Measurements from ENCODE around the gene PSMC3.

PSMC3 gene

GRCh38 chr11:47392546-47393162 is 33.6 kb downstream of the PSMC3 start:
- no peaks in the 10 kb centered on the region for H3K36me3 ChIP-seq (ENCODE audit: low read depth)
- no peaks in the 10 kb centered on the region for H3K9me3 ChIP-seq (ENCODE audit: severe bottlenecking)
- DNase-seq (ENCODE audit: low spot score) (no peak), ATAC-seq (ENCODE audit: low read depth) (no peak)
- no peaks in the 10 kb centered on the region for H3K4me1 ChIP-seq (ENCODE audit: insufficient read depth, poor library complexity, severe bottlenecking)
- no peak for TF ChIP-seq CTCF (IDR thresholded peaks at IDR 0.05; ENCODE audit: poor library complexity, severe bottlenecking)
- H3K4me3 ChIP-seq (ENCODE audit: severe bottlenecking) = no peak overlapping the region
- no peak overlapping the region for H3K27ac ChIP-seq (ENCODE audit: poor library complexity, severe bottlenecking)
- H3K27me3 ChIP-seq (ENCODE audit: insufficient read depth, poor library complexity, severe bottlenecking) = no peaks in the 10 kb centered on the region

GRCh38 chr11:47391711-47392432 is 34.4 kb downstream of the PSMC3 start:
- no peaks in the 10 kb centered on the region for H3K9me3 ChIP-seq (ENCODE audit: severe bottlenecking)
- no peaks in the 10 kb centered on the region for H3K27me3 ChIP-seq (ENCODE audit: insufficient read depth, poor library complexity, severe bottlenecking)
- H3K4me1 ChIP-seq (ENCODE audit: insufficient read depth, poor library complexity, severe bottlenecking) = no peaks in the 10 kb centered on the region
- no peak for TF ChIP-seq CTCF (IDR thresholded peaks at IDR 0.05; ENCODE audit: poor library complexity, severe bottlenecking)
- H3K36me3 ChIP-seq (ENCODE audit: low read depth) = no peaks in the 10 kb centered on the region
- DNase-seq (ENCODE audit: low spot score) (no peak), ATAC-seq (ENCODE audit: low read depth) (no peak)
- no peak overlapping the region for H3K4me3 ChIP-seq (ENCODE audit: severe bottlenecking)
- no peak overlapping the region for H3K27ac ChIP-seq (ENCODE audit: poor library complexity, severe bottlenecking)

- H3K4me3 ChIP-seq (ENCODE audit: severe bottlenecking) = no peak overlapping the region
- H3K27me3 ChIP-seq (ENCODE audit: insufficient read depth, poor library complexity, severe bottlenecking) = no peaks in the 10 kb centered on the region
- ATAC-seq (ENCODE audit: low read depth) = no peak
- no peaks in the 10 kb centered on the region for H3K4me1 ChIP-seq (ENCODE audit: insufficient read depth, poor library complexity, severe bottlenecking)
- no peaks in the 10 kb centered on the region for H3K9me3 ChIP-seq (ENCODE audit: severe bottlenecking)
- no peak for TF ChIP-seq CTCF (IDR thresholded peaks at IDR 0.05; ENCODE audit: poor library complexity, severe bottlenecking)
- no peaks in the 10 kb centered on the region for H3K36me3 ChIP-seq (ENCODE audit: low read depth)
- H3K27ac ChIP-seq (ENCODE audit: poor library complexity, severe bottlenecking) = no peak overlapping the region
- no peak for DNase-seq (ENCODE audit: low spot score)
Observed at GRCh38 chr11:47391077-47391583, 35.1 kb downstream of the PSMC3 start.

GRCh38 chr11:47390422-47390760 is 35.8 kb downstream of the PSMC3 start:
- Histone ChIP-seq H3K4me1 (ENCODE audit: insufficient read depth, poor library complexity, severe bottlenecking) (no peaks in the 10 kb centered on the region), H3K27ac (ENCODE audit: poor library complexity, severe bottlenecking) (no peak overlapping the region), H3K4me3 (ENCODE audit: severe bottlenecking) (no peak overlapping the region), H3K36me3 (ENCODE audit: low read depth) (no peaks in the 10 kb centered on the region), H3K9me3 (ENCODE audit: severe bottlenecking) (no peaks in the 10 kb centered on the region), H3K27me3 (ENCODE audit: insufficient read depth, poor library complexity, severe bottlenecking) (no peaks in the 10 kb centered on the region)
- TF ChIP-seq CTCF (IDR thresholded peaks at IDR 0.05; ENCODE audit: poor library complexity, severe bottlenecking) = no peak
- ATAC-seq (ENCODE audit: low read depth) (no peak), DNase-seq (ENCODE audit: low spot score) (no peak)
